Stimulated activated CD4-positive, alpha-beta T cell treated with anti-CD3 and anti-CD28 coated beads, Interleukin-1b, Interleukin-23, amount 100 ng/mL, for 1 hour (primary cell): ENCODE measurements around the gene LDLRAD3.

ENCODE experiments used
- DNase-seq, 2 donors: peaks; one replicate each; pipeline ENCODE4 v3.0.0-alpha.2; 2020; ENCODE audit warnings: low read depth in 2 of 2

Gene LDLRAD3

DNA sequence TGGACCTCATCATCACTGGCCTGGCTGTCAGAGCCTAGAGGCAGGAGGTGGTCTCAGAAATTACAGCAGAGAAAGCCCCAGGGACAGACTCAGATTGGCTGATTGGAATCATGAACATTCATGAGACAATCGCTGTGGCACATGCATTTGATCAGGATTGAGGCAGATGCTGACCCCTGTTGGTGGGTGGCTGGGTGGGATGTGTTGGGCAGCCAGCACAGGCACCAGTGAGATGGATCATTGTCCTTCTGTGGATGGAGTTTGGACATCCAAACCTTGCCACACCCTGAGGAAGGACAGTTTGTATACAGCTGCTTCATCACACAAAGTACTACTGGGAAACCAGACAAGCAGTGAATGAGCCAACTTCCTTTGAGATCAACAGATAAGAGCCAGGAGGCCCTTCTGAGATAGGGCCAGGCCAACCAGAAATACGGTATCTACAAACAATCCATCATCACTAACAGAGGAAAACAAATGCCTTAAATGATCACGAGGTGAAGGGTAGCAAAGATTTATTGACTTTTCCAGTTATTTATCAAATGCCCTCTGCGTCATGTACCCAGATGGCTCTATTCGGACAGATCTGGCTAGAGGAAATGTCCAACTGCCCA is 328.0 kb downstream of the LDLRAD3 start:
- no peak for DNase-seq

DNA sequence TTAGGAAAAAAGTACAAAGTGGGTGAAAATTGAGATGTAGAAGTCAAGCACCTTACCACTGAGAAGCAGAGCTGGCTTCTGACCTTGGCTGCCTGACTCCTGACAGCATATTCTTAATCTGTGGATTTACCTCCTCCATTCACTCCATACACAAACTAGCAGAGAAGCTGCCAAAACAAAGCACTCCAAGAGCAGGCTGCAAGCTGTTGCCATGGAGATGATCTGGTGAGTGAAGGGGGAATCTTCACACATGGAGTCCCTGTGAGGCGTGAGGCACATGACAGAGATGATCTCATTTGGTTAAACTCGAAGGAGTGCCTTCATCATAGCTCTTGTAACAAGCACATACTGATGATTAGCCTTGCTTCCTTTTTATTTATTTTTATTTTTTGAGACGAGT is 329.2 kb downstream of the LDLRAD3 start:
- no peak for DNase-seq

DNA sequence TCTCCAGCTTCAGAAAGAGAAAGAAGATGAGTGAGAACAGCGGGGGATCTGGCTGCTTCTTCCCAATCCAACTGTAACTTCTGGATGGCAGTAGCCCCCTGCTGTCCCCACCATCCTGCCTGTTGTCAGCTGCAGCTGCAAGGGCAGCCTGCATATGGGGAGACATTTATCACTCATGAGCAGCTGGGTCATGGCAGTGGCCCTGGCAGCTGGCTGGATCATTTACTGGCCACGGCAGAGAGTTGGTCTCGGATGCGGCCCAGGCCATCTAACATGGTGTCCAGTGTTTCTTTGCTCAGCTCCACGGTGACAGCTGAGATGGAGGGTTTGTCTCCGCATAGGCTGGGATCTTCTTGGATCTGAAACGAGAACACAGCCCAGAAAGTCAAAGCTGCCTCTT is 330.6 kb downstream of the LDLRAD3 start:
- no peak for DNase-seq

- no peak for DNase-seq
These were observed 334.8 kb downstream of the LDLRAD3 start for GRCh38 chr11:36278531-36279282.

DNA sequence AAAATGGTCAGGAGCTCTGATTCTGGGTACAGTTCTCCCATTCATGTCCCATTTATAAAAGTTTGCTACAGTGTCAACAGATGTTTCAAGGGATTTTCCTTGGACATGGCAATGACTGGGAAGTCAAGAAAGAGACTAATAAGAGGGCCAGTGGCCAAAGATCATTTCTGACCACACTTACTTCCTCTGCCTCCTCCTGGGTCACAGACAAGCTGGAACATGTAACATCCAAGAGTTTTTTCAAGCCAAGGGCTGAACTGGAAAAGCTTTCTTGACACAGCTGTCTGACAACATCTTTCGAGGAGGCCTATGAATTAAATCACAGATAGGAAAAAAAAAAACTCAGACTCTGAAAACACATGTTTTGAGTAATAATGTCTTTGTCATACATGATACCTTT is 336.7 kb downstream of the LDLRAD3 start:
- no peak for DNase-seq
